ENCODE results near the gene PODXL. TPM values are rescaled to one million over a fixed set of nuclear protein-coding genes. Genes with fewer than 3 reads are reported as not detected.
A peak's percentile ranks its signal among the peaks of the same experiment; 100 is the strongest.

PODXL gene
- total RNA-seq, 1 donor from 2014 or later: 160 TPM

- H3K4me3 ChIP-seq (ENCODE audit: low read depth, low read length): no peak overlapping the region
- no peaks in the 10 kb centered on the region for H3K27me3 ChIP-seq (ENCODE audit: control insufficient read depth, insufficient read depth, low read length)
- no peak for DNase-seq (ENCODE audit: low read depth)
- H3K36me3 ChIP-seq (ENCODE audit: control insufficient read depth, insufficient read depth, low read length): no peaks in the 10 kb centered on the region
- no peak for TF ChIP-seq CTCF (IDR thresholded peaks at IDR 0.05; ENCODE audit: insufficient read depth, low read length, poor library complexity, severe bottlenecking)
These were observed 63.3 kb downstream of the PODXL start for GRCh38 chr7:131493081-131493480.

- TF ChIP-seq CTCF (IDR thresholded peaks at IDR 0.05; ENCODE audit: insufficient read depth, low read length, poor library complexity, severe bottlenecking): no peak
- H3K36me3 ChIP-seq (ENCODE audit: control insufficient read depth, insufficient read depth, low read length): no peaks in the 10 kb centered on the region
- no peak for DNase-seq (ENCODE audit: low read depth)
These were observed 66.5 kb downstream of the PODXL start for GRCh38 chr7:131489881-131490280.

GRCh38 chr7:131489196-131489595 lies 67.2 kb downstream of the PODXL start:
- DNase-seq (ENCODE audit: low read depth): no peak
- Histone ChIP-seq H3K4me3 (ENCODE audit: low read depth, low read length) (no peak overlapping the region), H3K36me3 (ENCODE audit: control insufficient read depth, insufficient read depth, low read length) (no peaks in the 10 kb centered on the region), H3K27me3 (ENCODE audit: control insufficient read depth, insufficient read depth, low read length) (no peaks in the 10 kb centered on the region)
- TF ChIP-seq CTCF (IDR thresholded peaks at IDR 0.05; ENCODE audit: insufficient read depth, low read length, poor library complexity, severe bottlenecking): no peak

More at GRCh38 chr7:131489881-131490280, 66.5 kb downstream of the PODXL start:
- Histone ChIP-seq H3K4me3 (ENCODE audit: low read depth, low read length) (no peak overlapping the region), H3K27me3 (ENCODE audit: control insufficient read depth, insufficient read depth, low read length) (no peaks in the 10 kb centered on the region)

GRCh38 chr7:131488361-131488760 lies 68.1 kb downstream of the PODXL start:
- H3K36me3 ChIP-seq (ENCODE audit: control insufficient read depth, insufficient read depth, low read length): no peaks in the 10 kb centered on the region
- peak; percentile 14 for TF ChIP-seq CTCF (IDR thresholded peaks at IDR 0.05; ENCODE audit: insufficient read depth, low read length, poor library complexity, severe bottlenecking)
- H3K27me3 ChIP-seq (ENCODE audit: control insufficient read depth, insufficient read depth, low read length): no peaks in the 10 kb centered on the region
- no peak for DNase-seq (ENCODE audit: low read depth)
- no peak overlapping the region for H3K4me3 ChIP-seq (ENCODE audit: low read depth, low read length)

- TF ChIP-seq CTCF (IDR thresholded peaks at IDR 0.05; ENCODE audit: insufficient read depth, low read length, poor library complexity, severe bottlenecking): no peak
- H3K4me3 ChIP-seq (ENCODE audit: low read depth, low read length): no peak overlapping the region
- H3K27me3 ChIP-seq (ENCODE audit: control insufficient read depth, insufficient read depth, low read length): no peaks in the 10 kb centered on the region
- H3K36me3 ChIP-seq (ENCODE audit: control insufficient read depth, insufficient read depth, low read length): no peaks in the 10 kb centered on the region
- DNase-seq (ENCODE audit: low read depth): no peak
These were observed 69.2 kb downstream of the PODXL start for GRCh38 chr7:131487217-131487616.

- H3K27me3 ChIP-seq (ENCODE audit: control insufficient read depth, insufficient read depth, low read length): no peaks in the 10 kb centered on the region
- DNase-seq (ENCODE audit: low read depth): no peak
- no peak overlapping the region for H3K4me3 ChIP-seq (ENCODE audit: low read depth, low read length)
- no peak for TF ChIP-seq CTCF (IDR thresholded peaks at IDR 0.05; ENCODE audit: insufficient read depth, low read length, poor library complexity, severe bottlenecking)
- no peaks in the 10 kb centered on the region for H3K36me3 ChIP-seq (ENCODE audit: control insufficient read depth, insufficient read depth, low read length)
These were observed 70.1 kb downstream of the PODXL start for GRCh38 chr7:131486346-131486745.

Measured in kidney epithelial cell (primary cell).